BLaER1 treated with 17β-estradiol and CSF1 and Interleukin-3, amounts not matched to agents 10 nM and 100 nM (cell line): ENCODE data around the gene NR1D2.
"Not testable (repeated sequence)": the region's sequence is repeated elsewhere in the genome, so short reads cannot be mapped to it uniquely, and the experiment has no call there.

Experiments
- H3K27ac ChIP-seq, 11 experiments: shearing (Covaris generic); formaldehyde crosslinking; 2 replicates each; pipeline ENCODE4 v1.8.1; 2022
- H3K27me3 ChIP-seq, 11 experiments: shearing (Covaris generic); formaldehyde crosslinking; 2 replicates each; pipeline ENCODE4 v1.8.1; 2022
- H3K36me3 ChIP-seq, 11 experiments: shearing (Covaris generic); formaldehyde crosslinking; 2 replicates each; pipeline ENCODE4 v1.8.1; 2022
- H3K4me1 ChIP-seq, 10 experiments: shearing (Covaris generic); formaldehyde crosslinking; 2 replicates each; pipeline ENCODE4 v1.8.1; 2022
- H3K4me2 ChIP-seq, 11 experiments: shearing (Covaris generic); formaldehyde crosslinking; 2 replicates each; pipeline ENCODE4 v1.8.1; 2022
- H3K4me3 ChIP-seq, 10 experiments: shearing (Covaris generic); formaldehyde crosslinking; 2 replicates each; pipeline ENCODE4 v1.8.1; 2022
- H3K9ac ChIP-seq, 11 experiments: shearing (Covaris generic); formaldehyde crosslinking; 2 replicates each; pipeline ENCODE4 v1.8.1; 2022
- H3K9me3 ChIP-seq, 11 experiments: shearing (Covaris generic); formaldehyde crosslinking; replicated peaks in 1 of 11; 2 replicates each; pipeline ENCODE4 v1.8.1; 2022
- H4K20me1 ChIP-seq, 11 experiments: shearing (Covaris generic); formaldehyde crosslinking; 2 replicates each; pipeline ENCODE4 v1.8.1; 2022
- Cebpa-rat ChIP-seq, 11 experiments: shearing (Covaris generic); IDR thresholded peaks; 2 replicates each; pipeline ENCODE4 v1.8.1; 2022

The NR1D2 gene

DNA sequence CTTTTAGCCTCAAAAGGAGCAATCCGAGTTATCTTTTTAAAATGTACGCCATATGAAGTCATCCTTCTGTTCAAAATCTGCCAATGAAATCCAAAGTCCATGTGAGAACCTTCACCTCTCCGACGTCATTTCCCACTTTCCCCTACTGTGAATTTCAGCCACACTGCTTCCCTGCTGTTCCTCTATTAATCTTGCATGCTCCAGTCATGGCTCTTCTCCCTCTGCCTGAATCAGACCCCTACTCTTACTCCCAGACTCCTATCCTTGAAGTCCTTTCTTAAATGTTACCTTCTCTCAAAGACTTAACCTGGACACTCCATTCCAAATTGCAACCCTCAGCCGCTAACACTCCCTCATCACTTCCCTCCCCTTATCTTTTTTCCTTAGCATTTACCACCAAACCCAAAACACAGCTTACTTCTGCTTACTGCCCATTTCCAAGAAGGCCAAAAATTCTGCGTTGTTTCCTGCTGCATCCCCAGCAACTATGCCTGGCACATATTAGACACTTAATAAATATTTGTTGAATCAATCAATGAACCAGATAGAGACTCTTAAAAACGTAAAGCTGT, 29.5 kb upstream of the NR1D2 start:
- Histone ChIP-seq H3K9ac (peak overlapping the region in 10 of 11 experiments; percentile 90 to 99 (median 98); a peak in 20 of 22 replicates), H3K27me3 (peaks cover 0 to 23% (median 20%) of the 10 kb centered on the region in 11 experiments; a peak in 17 of 22 replicates), H4K20me1 (peaks cover 28 to 48% (median 41%) of the 10 kb centered on the region in 11 experiments), H3K4me2 (peak overlapping the region; percentile 82 to 98 (median 93)), H3K4me3 (peak overlapping the region; percentile 76 to 95 (median 84)), H3K27ac (peak overlapping the region in 3 of 11 experiments; percentile 96 to 100 (median 98); a peak in 3 of 22 replicates), H3K36me3 (peaks cover 34 to 43% (median 36%) of the 10 kb centered on the region in 11 experiments), H3K4me1 (peaks cover 28 to 51% (median 48%) of the 10 kb centered on the region in 10 experiments), H3K9me3 (0 out of 22 replicates have a peak, but pooled peaks cover 0 to 6% (median 0%) of the 10 kb centered on the region in 11 experiments)
- TF ChIP-seq Cebpa-rat (IDR thresholded peaks at IDR 0.05): no peak

DNA sequence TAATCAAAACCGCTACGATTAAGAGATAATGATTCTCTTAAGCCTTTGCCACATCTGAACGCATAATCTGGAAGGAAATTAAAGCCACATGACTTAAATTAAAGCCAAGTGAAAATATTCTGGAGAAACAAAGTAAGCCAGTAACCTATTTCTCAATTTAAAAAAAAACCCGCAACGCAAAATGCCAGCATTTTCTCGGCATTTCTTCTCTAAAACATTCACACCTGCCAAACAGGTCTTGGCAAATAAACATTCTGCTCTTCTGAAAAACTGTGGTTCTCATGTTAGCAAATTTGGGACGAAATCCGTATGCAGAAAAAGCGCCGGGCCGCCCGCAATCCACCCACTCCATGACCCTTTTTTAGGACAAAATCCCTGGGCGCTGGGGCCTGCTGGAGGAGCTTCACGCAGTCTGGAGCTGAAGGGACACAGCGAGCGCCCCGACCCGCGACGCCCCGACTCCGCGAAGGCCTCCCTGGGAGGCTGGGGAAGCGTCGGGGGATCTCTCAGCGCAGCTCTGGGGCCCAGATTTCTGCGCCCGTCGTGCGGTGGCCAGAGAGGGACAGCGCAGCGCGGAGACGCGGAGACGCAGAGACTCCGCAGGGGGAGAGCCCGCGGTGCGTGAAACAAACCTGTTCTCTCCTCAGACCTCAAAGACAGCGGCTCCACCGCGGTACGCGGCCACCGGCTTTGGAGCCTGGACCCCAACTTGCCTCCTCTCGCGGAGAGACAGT, 28.8 kb upstream of the NR1D2 start:
- peak overlapping the region; percentile 76 to 95 (median 84) for H3K4me3 ChIP-seq
- peak overlapping the region; percentile 76 to 100 (median 97) for H3K27ac ChIP-seq
- peaks cover 35 to 43% (median 37%) of the 10 kb centered on the region in 11 experiments for H3K36me3 ChIP-seq
- H3K9ac ChIP-seq: peak overlapping the region; percentile 90 to 99 (median 97)
- H3K4me2 ChIP-seq: peak overlapping the region; percentile 82 to 98 (median 93)
- H3K27me3 ChIP-seq: peaks cover 0 to 23% (median 20%) of the 10 kb centered on the region in 11 experiments; a peak in 17 of 22 replicates
- H3K4me1 ChIP-seq: peaks cover 28 to 56% (median 49%) of the 10 kb centered on the region in 10 experiments
- TF ChIP-seq Cebpa-rat (IDR thresholded peaks at IDR 0.05): no peak
- H4K20me1 ChIP-seq: peaks cover 35 to 54% (median 48%) of the 10 kb centered on the region in 11 experiments
- H3K9me3 ChIP-seq: 0 out of 22 replicates have a peak, but pooled peaks cover 0 to 6% (median 0%) of the 10 kb centered on the region in 11 experiments

GRCh38 chr3:23916886-23917678, 28.0 kb upstream of the NR1D2 start, which contains the start of the genes NKIRAS1 and RPL15:
Gene NKIRAS1, minus strand, starts transcription at chr3:23916990. Its CDS starts 6,086 bp downstream, at chr3:23910904.
Gene RPL15, plus strand, starts transcription at chr3:23917132. Its CDS starts 728 bp downstream, at chr3:23917860.
- Histone ChIP-seq H3K9ac (peak within 1 kb of the TSS; percentile 90 to 99 (median 97)), H3K4me3 (peak within 1 kb of the TSS; percentile 76 to 95 (median 84)), H3K36me3 (peaks cover 41 to 45% (median 44%) of the 10 kb centered on the region in 11 experiments), H3K4me1 (peaks cover 28 to 56% (median 50%) of the 10 kb centered on the region in 10 experiments), H3K4me2 (peak within 1 kb of the TSS; percentile 88 to 98 (median 94)), H3K9me3 (no peaks in the 10 kb centered on the region), H3K27me3 (peaks cover 0 to 23% (median 20%) of the 10 kb centered on the region in 11 experiments; a peak in 17 of 22 replicates), H4K20me1 (peaks cover 38 to 61% (median 54%) of the 10 kb centered on the region in 11 experiments), H3K27ac (peak within 1 kb of the TSS; percentile 90 to 100 (median 97))
- TF ChIP-seq Cebpa-rat (IDR thresholded peaks at IDR 0.05): no peak

DNA sequence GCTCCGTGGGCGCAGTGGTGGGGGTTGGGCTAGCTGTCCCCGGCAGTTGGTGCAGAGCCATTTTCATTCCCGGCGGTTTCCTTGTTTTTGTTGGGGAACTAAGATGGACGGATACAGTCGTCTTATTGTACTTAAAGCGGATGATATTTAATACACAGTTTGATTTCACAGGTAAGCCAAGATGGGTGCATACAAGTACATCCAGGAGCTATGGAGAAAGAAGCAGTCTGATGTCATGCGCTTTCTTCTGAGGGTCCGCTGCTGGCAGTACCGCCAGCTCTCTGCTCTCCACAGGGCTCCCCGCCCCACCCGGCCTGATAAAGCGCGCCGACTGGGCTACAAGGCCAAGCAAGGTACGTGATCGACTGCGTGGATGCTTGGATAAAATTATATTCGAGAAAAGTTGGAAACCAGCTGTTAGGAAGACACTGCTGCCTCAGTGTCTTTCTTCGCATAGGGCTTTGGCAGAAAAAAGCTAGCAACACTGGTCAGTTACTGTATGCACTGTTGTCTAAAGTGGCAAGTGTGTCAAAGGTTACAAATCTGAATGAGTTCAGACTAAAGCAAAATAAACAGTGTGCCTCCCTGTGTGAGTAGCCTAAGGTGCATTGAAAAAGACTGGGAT, 27.3 kb upstream of the NR1D2 start:
- Histone ChIP-seq H3K4me2 (peak overlapping the region; percentile 81 to 98 (median 90)), H3K4me3 (peak overlapping the region; percentile 76 to 95 (median 84)), H3K36me3 (peaks cover 45 to 53% (median 50%) of the 10 kb centered on the region in 11 experiments), H3K9ac (peak overlapping the region; percentile 90 to 99 (median 97)), H3K27ac (peak overlapping the region; percentile 90 to 100 (median 97)), H4K20me1 (peaks cover 38 to 65% (median 54%) of the 10 kb centered on the region in 11 experiments), H3K27me3 (peaks cover 0 to 23% (median 20%) of the 10 kb centered on the region in 11 experiments; a peak in 17 of 22 replicates), H3K4me1 (peaks cover 33 to 62% (median 54%) of the 10 kb centered on the region in 10 experiments)
- H3K9me3 ChIP-seq: not testable (repeated sequence)

DNA sequence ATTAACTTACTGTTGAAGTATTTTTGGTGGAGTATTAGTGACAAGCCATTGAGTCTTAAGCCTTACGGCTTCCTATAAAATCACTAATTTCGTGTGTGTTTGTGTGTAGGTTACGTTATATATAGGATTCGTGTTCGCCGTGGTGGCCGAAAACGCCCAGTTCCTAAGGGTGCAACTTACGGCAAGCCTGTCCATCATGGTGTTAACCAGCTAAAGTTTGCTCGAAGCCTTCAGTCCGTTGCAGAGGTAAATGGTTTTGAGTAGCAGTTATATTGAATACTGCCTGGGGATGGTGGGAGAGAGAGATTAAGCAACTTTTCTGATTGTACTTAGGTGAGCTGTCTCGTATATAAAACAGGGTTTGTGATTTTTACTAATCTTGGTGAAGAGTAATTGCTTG, 26.8 kb upstream of the NR1D2 start:
- peaks cover 0 to 23% (median 20%) of the 10 kb centered on the region in 11 experiments; a peak in 17 of 22 replicates for H3K27me3 ChIP-seq
- peak overlapping the region; percentile 90 to 100 (median 97); a peak in 21 of 22 replicates for H3K27ac ChIP-seq
- not testable (repeated sequence) for H3K9me3 ChIP-seq
- H3K4me2 ChIP-seq: peak overlapping the region; percentile 81 to 98 (median 90)
- peaks cover 38 to 70% (median 57%) of the 10 kb centered on the region in 11 experiments for H4K20me1 ChIP-seq
- peaks cover 45 to 57% (median 50%) of the 10 kb centered on the region in 11 experiments for H3K36me3 ChIP-seq
- H3K4me1 ChIP-seq: peaks cover 38 to 67% (median 59%) of the 10 kb centered on the region in 10 experiments
- peak overlapping the region; percentile 76 to 95 (median 84) for H3K4me3 ChIP-seq
- H3K9ac ChIP-seq: peak overlapping the region; percentile 90 to 99 (median 97)

DNA sequence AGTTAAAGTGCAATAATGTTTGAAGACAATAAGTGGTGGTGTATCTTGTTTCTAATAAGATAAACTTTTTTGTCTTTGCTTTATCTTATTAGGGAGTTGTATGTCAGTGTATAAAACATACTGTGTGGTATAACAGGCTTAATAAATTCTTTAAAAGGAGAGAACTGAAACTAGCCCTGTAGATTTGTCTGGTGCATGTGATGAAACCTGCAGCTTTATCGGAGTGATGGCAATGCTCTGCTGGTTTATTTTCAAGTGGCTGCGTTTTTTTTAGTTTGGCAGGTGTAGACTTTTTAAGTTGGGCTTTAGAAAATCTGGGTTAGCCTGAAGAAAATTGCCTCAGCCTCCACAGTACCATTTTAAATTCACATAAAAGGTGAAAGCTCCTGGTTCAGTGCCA, 25.5 kb upstream of the NR1D2 start:
- Histone ChIP-seq H3K27ac (no peak overlapping the region), H4K20me1 (peaks cover 38 to 71% (median 55%) of the 10 kb centered on the region in 11 experiments), H3K9me3 (no peaks in the 10 kb centered on the region), H3K4me1 (peaks cover 39 to 68% (median 64%) of the 10 kb centered on the region in 10 experiments), H3K36me3 (peaks cover 45 to 58% (median 50%) of the 10 kb centered on the region in 11 experiments), H3K4me3 (peak overlapping the region in 9 of 10 experiments; percentile 76 to 95 (median 84); a peak in 14 of 20 replicates), H3K4me2 (peak overlapping the region; percentile 55 to 98 (median 90)), H3K9ac (peak overlapping the region in 5 of 11 experiments; percentile 3 to 22 (median 11); a peak in 4 of 22 replicates), H3K27me3 (peaks cover 0 to 21% (median 19%) of the 10 kb centered on the region in 11 experiments; a peak in 17 of 22 replicates)
- no peak for TF ChIP-seq Cebpa-rat (IDR thresholded peaks at IDR 0.05)

DNA sequence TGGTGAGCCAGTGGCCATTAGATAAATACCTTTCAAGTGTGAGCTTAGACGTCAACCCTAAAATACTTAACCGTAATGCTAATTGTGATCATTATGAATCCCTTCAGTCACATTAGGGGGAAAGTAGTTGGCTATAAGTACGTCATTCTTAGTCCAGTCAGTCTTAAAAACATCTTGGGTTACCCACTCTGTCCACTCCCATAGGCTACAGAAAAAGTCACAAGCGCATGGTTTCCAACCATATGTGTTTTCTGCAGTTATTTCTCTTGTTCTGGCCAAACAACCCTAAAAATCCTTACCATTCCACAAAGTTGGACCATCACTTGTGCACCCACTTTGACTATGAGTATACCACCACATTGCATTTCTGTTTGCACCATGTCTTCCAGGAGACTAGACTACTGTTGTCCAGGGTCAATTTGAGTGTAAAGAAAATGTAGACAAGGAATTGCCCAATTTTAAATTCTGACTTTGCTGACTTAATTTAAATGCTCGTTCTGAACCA, 24.9 kb upstream of the NR1D2 start:
- Histone ChIP-seq H4K20me1 (peaks cover 38 to 65% (median 53%) of the 10 kb centered on the region in 11 experiments), H3K9ac (peak overlapping the region in 3 of 11 experiments; percentile 3 to 22 (median 11); a peak in 3 of 22 replicates), H3K27me3 (peaks cover 0 to 16% (median 14%) of the 10 kb centered on the region in 11 experiments; a peak in 17 of 22 replicates), H3K4me2 (peak overlapping the region; percentile 55 to 98 (median 90)), H3K4me3 (peak overlapping the region in 9 of 10 experiments; percentile 76 to 95 (median 84); a peak in 12 of 20 replicates), H3K9me3 (no peaks in the 10 kb centered on the region), H3K36me3 (peaks cover 45 to 58% (median 50%) of the 10 kb centered on the region in 11 experiments), H3K27ac (no peak overlapping the region), H3K4me1 (peaks cover 34 to 63% (median 59%) of the 10 kb centered on the region in 10 experiments)
- no peak for TF ChIP-seq Cebpa-rat (IDR thresholded peaks at IDR 0.05)
